Trophoblast cell (in vitro differentiated cells and primary cell): ENCODE data around the gene ZGPAT.
A peak's percentile ranks its signal among the peaks of the same experiment; 100 is the strongest.

Experiments
- DNase-seq, 2 donors: peaks; one replicate each; pipeline ENCODE4 v3.0.0-alpha.2; 2016
- H2AFZ ChIP-seq: 2 replicates; pipeline ENCODE4 v1.6.1; 2013; ENCODE audit warnings: low read length, moderate library complexity, mild to moderate bottlenecking; ENCODE audit not compliant: insufficient read depth, poor library complexity
- H2AK5ac ChIP-seq: 2 replicates; pipeline ENCODE4 v1.6.1; 2013; ENCODE audit warnings: mild to moderate bottlenecking, low read length
- H2BK120ac ChIP-seq: 2 replicates; pipeline ENCODE4 v1.6.1; 2013; ENCODE audit warnings: low read length, mild to moderate bottlenecking, moderate library complexity; ENCODE audit not compliant: insufficient read depth, poor library complexity
- H2BK12ac ChIP-seq: 2 replicates; pipeline ENCODE4 v1.6.1; 2013; ENCODE audit warnings: mild to moderate bottlenecking, low read length, moderate library complexity
- H2BK5ac ChIP-seq: 2 replicates; pipeline ENCODE4 v1.6.1; 2013; ENCODE audit warnings: low read length, low read depth, moderate library complexity, mild to moderate bottlenecking; ENCODE audit not compliant: poor library complexity
- H3K14ac ChIP-seq: 2 replicates; pipeline ENCODE4 v1.6.1; 2013; ENCODE audit warnings: mild to moderate bottlenecking, low read length
- H3K18ac ChIP-seq: 2 replicates; pipeline ENCODE4 v1.6.1; 2013; ENCODE audit warnings: mild to moderate bottlenecking, low read length
- H3K23ac ChIP-seq: 2 replicates; pipeline ENCODE4 v1.6.1; 2013; ENCODE audit warnings: low read length
- H3K27ac ChIP-seq: 2 replicates; pipeline ENCODE4 v1.5.1; 2013; ENCODE audit warnings: low read depth, mild to moderate bottlenecking, inconsistent platforms, low read length, moderate library complexity
- H3K27me3 ChIP-seq: 2 replicates; pipeline ENCODE4 v1.6.1; 2013; ENCODE audit warnings: inconsistent platforms, mild to moderate bottlenecking, low read length, moderate library complexity; ENCODE audit not compliant: insufficient read depth
- H3K36me3 ChIP-seq, 2 experiments: 1 replicate in 1 of 2; 2 replicates in 1 of 2; pipeline ENCODE4 v1.6.1; 2013; ENCODE audit warnings: low read length in 2 of 2, mild to moderate bottlenecking in 2 of 2, moderate library complexity in 1 of 2; ENCODE audit not compliant: insufficient read depth in 2 of 2, control insufficient read depth in 1 of 2
- H3K4ac ChIP-seq: 2 replicates; pipeline ENCODE4 v1.6.1; 2013; ENCODE audit warnings: low read depth, mild to moderate bottlenecking, low read length, moderate library complexity
- H3K4me1 ChIP-seq, 2 experiments: 1 replicate in 1 of 2; 2 replicates in 1 of 2; pipeline ENCODE4 v1.6.1; 2013; ENCODE audit warnings: low read length in 2 of 2, mild to moderate bottlenecking in 2 of 2, moderate library complexity in 1 of 2; ENCODE audit not compliant: insufficient read depth in 2 of 2, control insufficient read depth in 1 of 2
- H3K4me2 ChIP-seq: 2 replicates; pipeline ENCODE4 v1.6.1; 2013; ENCODE audit warnings: inconsistent platforms, mild to moderate bottlenecking, low read length, moderate library complexity
- H3K4me3 ChIP-seq: 2 replicates; pipeline ENCODE4 v1.5.1; 2013; ENCODE audit warnings: mild to moderate bottlenecking, low read depth, low read length, inconsistent platforms
- H3K79me1 ChIP-seq: one replicate; pipeline ENCODE4 v1.6.1; 2013; ENCODE audit warnings: low read length
- H3K79me2 ChIP-seq: 2 replicates; pipeline ENCODE4 v1.6.1; 2013; ENCODE audit warnings: low read length, mild to moderate bottlenecking; ENCODE audit not compliant: control insufficient read depth, insufficient read depth, poor library complexity
- H3K9ac ChIP-seq: 2 replicates; pipeline ENCODE4 v1.6.1; 2013; ENCODE audit warnings: mild to moderate bottlenecking, low read length
- H3K9me3 ChIP-seq: 2 replicates; pipeline ENCODE4 v1.6.1; 2013; ENCODE audit warnings: low read depth, mild to moderate bottlenecking, control low read depth, inconsistent platforms, low read length; ENCODE audit not compliant: insufficient read depth
- H4K12ac ChIP-seq: 2 replicates; pipeline ENCODE4 v1.6.1; 2013; ENCODE audit warnings: low read depth, mild to moderate bottlenecking, low read length, moderate library complexity
- H4K8ac ChIP-seq: 2 replicates; pipeline ENCODE4 v1.6.1; 2013; ENCODE audit warnings: low read depth, mild to moderate bottlenecking, low read length, moderate library complexity
- H4K91ac ChIP-seq: one replicate; pipeline ENCODE4 v1.6.1; 2013; ENCODE audit warnings: low read depth, mild to moderate bottlenecking, low read length, moderate library complexity
- WGBS: extraction: QIAGEN DNeasy Blood & Tissue Kit; methylation state at CpG from one replicate; pipeline ENCODE4 v1.1.7; 2013; ENCODE audit warnings: missing lambda C conversion rate; ENCODE audit not compliant: insufficient read length, insufficient coverage; ENCODE audit errors: extremely low coverage; 5-methylcytosine and 5-hydroxymethylcytosine counted together

ZGPAT gene

GRCh38 chr20:63690003-63690897 lies 17.6 kb upstream of the ZGPAT start:
- H3K4me3 ChIP-seq = no peak overlapping the region
- H2BK12ac ChIP-seq = no peak overlapping the region
- H4K12ac ChIP-seq = no peak overlapping the region
- H3K9ac ChIP-seq = no peak overlapping the region
- H3K27me3 ChIP-seq = no peaks in the 10 kb centered on the region
- no CpG with 5 or more reads among the region's 40 CpGs for WGBS
- H2AFZ ChIP-seq = no peak overlapping the region
- no peak overlapping the region for H4K91ac ChIP-seq
- peaks cover 3% of the 10 kb centered on the region for H3K9me3 ChIP-seq
- H2BK5ac ChIP-seq = no peak overlapping the region
- no peak overlapping the region for H3K4ac ChIP-seq
- peaks cover 0 to 2% of the 10 kb centered on the region in 2 experiments for H3K36me3 ChIP-seq
- no peak overlapping the region for H3K14ac ChIP-seq
- peaks cover 15% of the 10 kb centered on the region for H3K79me1 ChIP-seq
- H3K23ac ChIP-seq = no peak overlapping the region
- no peak overlapping the region for H3K4me2 ChIP-seq
- H3K79me2 ChIP-seq = no peaks in the 10 kb centered on the region
- H3K4me1 ChIP-seq = peaks cover 18 to 19% of the 10 kb centered on the region in 2 experiments
- no peak overlapping the region for H2AK5ac ChIP-seq
- no peak overlapping the region for H3K27ac ChIP-seq
- H3K18ac ChIP-seq = no peak overlapping the region
- no peak for DNase-seq
- no peak overlapping the region for H2BK120ac ChIP-seq
- H4K8ac ChIP-seq = no peak overlapping the region

GRCh38 chr20:63690898-63691710 lies 16.7 kb upstream of the ZGPAT start:
- no peak overlapping the region for H4K8ac ChIP-seq
- H3K36me3 ChIP-seq = peaks cover 0 to 3% of the 10 kb centered on the region in 2 experiments
- H3K27ac ChIP-seq = no peak overlapping the region
- H2AK5ac ChIP-seq = no peak overlapping the region
- no peak overlapping the region for H3K23ac ChIP-seq
- peaks cover 14 to 15% of the 10 kb centered on the region in 2 experiments for H3K4me1 ChIP-seq
- H3K18ac ChIP-seq = no peak overlapping the region
- H3K9me3 ChIP-seq = peaks cover 3% of the 10 kb centered on the region
- H2AFZ ChIP-seq = no peak overlapping the region
- H3K27me3 ChIP-seq = no peaks in the 10 kb centered on the region
- H2BK120ac ChIP-seq = no peak overlapping the region
- no peak overlapping the region for H3K4ac ChIP-seq
- no peak overlapping the region for H4K91ac ChIP-seq
- no peak overlapping the region for H4K12ac ChIP-seq
- no peak overlapping the region for H3K9ac ChIP-seq
- no CpG with 5 or more reads among the region's 24 CpGs for WGBS
- DNase-seq = no peak
- no peak overlapping the region for H3K4me3 ChIP-seq
- no peak overlapping the region for H3K14ac ChIP-seq
- no peaks in the 10 kb centered on the region for H3K79me2 ChIP-seq
- no peak overlapping the region for H2BK5ac ChIP-seq
- no peak overlapping the region for H3K4me2 ChIP-seq
- peaks cover 13% of the 10 kb centered on the region for H3K79me1 ChIP-seq
- no peak overlapping the region for H2BK12ac ChIP-seq

- Histone ChIP-seq H2BK5ac (no peak overlapping the region), H3K4me2 (no peak overlapping the region), H2AFZ (no peak overlapping the region), H2BK120ac (no peak overlapping the region), H3K4me1 (peaks cover 6 to 11% of the 10 kb centered on the region in 2 experiments), H3K27me3 (no peaks in the 10 kb centered on the region), H4K91ac (no peak overlapping the region), H3K23ac (no peak overlapping the region), H3K4ac (no peak overlapping the region), H3K79me2 (no peaks in the 10 kb centered on the region), H3K36me3 (peaks cover 0 to 3% of the 10 kb centered on the region in 2 experiments), H3K9me3 (peaks cover 3% of the 10 kb centered on the region), H4K8ac (no peak overlapping the region), H3K79me1 (peaks cover 7% of the 10 kb centered on the region), H2AK5ac (no peak overlapping the region), H4K12ac (no peak overlapping the region), H3K27ac (no peak overlapping the region), H3K9ac (no peak overlapping the region), H3K18ac (no peak overlapping the region), H3K14ac (no peak overlapping the region), H2BK12ac (no peak overlapping the region), H3K4me3 (no peak overlapping the region)
- no CpG with 5 or more reads among the region's 21 CpGs for WGBS
- no peak for DNase-seq
Measured at GRCh38 chr20:63691711-63692435, 16.0 kb upstream of the ZGPAT start.

GRCh38 chr20:63692436-63693082 lies 15.3 kb upstream of the ZGPAT start:
- Histone ChIP-seq H3K4me1 (peaks cover 0 to 5% of the 10 kb centered on the region in 2 experiments), H3K4ac (no peak overlapping the region), H3K9ac (no peak overlapping the region), H2AK5ac (no peak overlapping the region), H3K14ac (no peak overlapping the region), H3K23ac (no peak overlapping the region), H3K18ac (no peak overlapping the region), H3K79me2 (no peaks in the 10 kb centered on the region), H3K9me3 (peaks cover 3% of the 10 kb centered on the region), H2AFZ (no peak overlapping the region), H2BK120ac (no peak overlapping the region), H2BK5ac (no peak overlapping the region), H3K4me3 (no peak overlapping the region), H4K8ac (no peak overlapping the region), H3K79me1 (peaks cover under 1% of the 10 kb centered on the region), H4K12ac (no peak overlapping the region), H3K36me3 (peaks cover 0 to 3% of the 10 kb centered on the region in 2 experiments), H3K27me3 (no peaks in the 10 kb centered on the region), H3K4me2 (no peak overlapping the region), H4K91ac (no peak overlapping the region), H2BK12ac (no peak overlapping the region), H3K27ac (no peak overlapping the region)
- DNase-seq = peak in 1 of 2 donors; percentile 30
- no CpG with 5 or more reads among the region's 20 CpGs for WGBS
